PC-3 (cell line): ENCODE data around the gene NXPH4.

Experiments used
- EZH2 ChIP-seq: fragments of 300-600 bp; sonication (generic); IDR thresholded peaks from one replicate; pipeline ENCODE4 v1.6.1; 2017; ENCODE audit warnings: antibody characterized with exemption, mild to moderate bottlenecking, low read length; ENCODE audit not compliant: unreplicated experiment
- TF ChIP-seq, protein P1 (sequence below): fragments of 300-600 bp; sonication (generic); conservative IDR thresholded peaks from 2 replicates; pipeline ENCODE4 v1.5.1; 2017; ENCODE audit warnings: antibody characterized with exemption, low read depth, mild to moderate bottlenecking, low read length

DNA sequence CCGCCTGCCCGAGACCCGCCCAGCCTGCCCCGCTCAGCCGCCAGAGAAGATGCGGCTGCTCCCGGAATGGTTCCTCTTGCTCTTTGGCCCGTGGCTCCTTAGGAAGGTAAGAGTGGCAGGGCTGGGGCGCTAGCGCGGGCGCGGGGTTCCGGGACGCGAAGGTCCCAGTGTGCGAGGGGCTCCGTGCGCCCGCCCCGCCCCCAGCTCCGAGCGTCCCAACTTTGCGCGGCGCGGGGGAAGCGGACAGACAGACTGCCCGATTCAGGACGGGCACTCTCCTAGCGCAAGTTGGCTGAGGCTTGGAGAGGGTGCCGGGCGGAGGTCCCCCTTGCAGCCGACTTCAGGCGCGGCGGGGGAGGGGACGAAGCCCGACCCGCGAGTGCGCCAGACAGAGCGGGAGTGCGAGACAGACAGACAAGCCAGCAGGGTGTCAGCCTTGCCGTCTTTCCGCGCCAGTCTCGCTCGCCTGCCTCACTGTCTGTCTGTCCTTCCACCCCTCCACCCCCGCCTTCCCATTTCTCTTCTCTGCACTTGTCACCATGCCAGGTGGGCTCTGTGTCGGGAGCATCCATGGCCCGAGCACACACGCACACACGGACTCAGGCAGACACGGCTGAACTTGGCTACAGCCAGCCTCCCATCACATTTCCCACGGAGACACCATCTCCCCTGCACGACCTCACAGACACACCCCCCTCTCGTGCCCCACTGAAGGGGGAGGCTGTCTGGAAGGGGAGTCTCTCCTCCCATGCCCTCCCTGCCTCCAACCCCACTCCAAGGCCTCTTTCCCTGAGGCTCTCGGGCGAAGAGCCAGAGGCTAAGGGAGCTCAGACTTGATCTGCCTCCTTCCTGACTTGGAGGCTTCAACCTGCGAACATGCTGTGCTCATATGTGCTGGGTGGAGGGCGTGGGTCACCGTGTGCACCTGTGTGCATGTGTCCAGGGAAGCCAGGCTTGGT lies 606 bp downstream of the NXPH4 start:
- TF ChIP-seq, protein P1, sequence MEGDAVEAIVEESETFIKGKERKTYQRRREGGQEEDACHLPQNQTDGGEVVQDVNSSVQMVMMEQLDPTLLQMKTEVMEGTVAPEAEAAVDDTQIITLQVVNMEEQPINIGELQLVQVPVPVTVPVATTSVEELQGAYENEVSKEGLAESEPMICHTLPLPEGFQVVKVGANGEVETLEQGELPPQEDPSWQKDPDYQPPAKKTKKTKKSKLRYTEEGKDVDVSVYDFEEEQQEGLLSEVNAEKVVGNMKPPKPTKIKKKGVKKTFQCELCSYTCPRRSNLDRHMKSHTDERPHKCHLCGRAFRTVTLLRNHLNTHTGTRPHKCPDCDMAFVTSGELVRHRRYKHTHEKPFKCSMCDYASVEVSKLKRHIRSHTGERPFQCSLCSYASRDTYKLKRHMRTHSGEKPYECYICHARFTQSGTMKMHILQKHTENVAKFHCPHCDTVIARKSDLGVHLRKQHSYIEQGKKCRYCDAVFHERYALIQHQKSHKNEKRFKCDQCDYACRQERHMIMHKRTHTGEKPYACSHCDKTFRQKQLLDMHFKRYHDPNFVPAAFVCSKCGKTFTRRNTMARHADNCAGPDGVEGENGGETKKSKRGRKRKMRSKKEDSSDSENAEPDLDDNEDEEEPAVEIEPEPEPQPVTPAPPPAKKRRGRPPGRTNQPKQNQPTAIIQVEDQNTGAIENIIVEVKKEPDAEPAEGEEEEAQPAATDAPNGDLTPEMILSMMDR = no peak
- no peak for TF ChIP-seq EZH2
